HG03175 (cell line): ENCODE results near the gene ADAMTSL2.

ENCODE experiments used
- ATAC-seq: cut with Tn5 transposase; IDR thresholded peaks from one replicate; pipeline ENCODE4 v1.9.1; 2021; ENCODE audit warnings: mild to moderate bottlenecking, moderate library complexity; ENCODE audit not compliant: unreplicated experiment

ADAMTSL2 gene

DNA sequence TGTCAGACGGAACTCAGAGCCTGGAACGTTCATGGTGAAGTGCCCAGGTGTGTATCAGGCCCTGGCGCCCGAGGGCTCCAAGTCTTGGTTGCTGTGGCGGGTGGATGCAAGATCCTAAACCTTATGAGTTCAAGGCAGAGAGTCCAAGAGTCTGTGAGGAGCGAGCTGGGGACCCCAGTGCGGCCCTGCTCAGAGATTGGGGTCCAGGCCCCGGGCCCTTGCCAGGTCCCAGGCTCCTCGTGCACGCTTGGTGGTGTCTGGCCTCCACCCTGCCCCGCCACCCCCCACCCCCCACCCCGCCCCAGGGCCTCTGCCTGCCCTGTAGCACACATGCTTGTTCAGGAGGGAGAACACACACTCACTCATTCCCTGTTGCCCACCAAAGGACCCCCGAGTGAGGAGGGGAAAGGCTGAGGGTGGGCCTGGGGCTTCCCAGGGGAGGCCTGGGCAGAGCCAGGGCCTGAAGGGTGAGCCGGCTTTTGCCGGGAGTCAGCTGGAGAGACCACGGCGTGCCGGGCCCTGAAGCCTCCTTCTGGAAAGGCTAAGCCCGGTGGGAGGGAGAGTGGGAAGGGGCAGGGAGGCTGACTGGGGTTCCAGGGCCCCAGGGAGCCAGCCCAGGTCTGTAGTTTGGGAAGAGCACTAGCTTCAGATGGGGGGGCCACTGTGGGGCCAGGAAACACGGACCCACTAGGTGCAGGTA is 37.5 kb downstream of the ADAMTSL2 start:
- no peak for ATAC-seq

DNA sequence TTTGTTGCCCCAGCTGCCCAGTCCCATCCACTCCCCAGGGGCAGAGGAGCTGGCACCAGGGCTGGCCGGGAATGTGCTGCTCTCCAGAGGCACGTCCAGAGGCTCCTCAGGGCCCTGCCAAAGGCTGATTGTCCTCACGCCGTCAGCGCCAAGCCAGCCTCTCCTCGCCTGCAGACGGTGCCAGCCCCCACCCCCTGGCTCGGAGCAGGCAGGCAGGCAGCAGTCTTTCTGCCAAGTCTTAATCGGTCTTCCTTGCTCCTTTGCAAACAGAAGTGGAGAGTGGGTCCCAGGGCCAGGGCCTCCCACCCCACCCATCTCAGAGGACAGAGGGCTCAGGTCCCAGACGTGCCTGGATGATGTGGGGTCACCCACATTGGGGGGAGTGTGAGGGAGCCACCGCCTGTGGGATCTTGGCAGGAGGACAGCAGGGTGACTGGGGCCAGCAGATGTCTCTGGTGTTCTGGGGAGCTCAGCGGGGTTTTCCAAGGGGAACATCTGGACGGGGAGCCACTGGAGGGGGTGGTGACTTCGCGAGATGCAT is 38.4 kb downstream of the ADAMTSL2 start:
- no peak for ATAC-seq

DNA sequence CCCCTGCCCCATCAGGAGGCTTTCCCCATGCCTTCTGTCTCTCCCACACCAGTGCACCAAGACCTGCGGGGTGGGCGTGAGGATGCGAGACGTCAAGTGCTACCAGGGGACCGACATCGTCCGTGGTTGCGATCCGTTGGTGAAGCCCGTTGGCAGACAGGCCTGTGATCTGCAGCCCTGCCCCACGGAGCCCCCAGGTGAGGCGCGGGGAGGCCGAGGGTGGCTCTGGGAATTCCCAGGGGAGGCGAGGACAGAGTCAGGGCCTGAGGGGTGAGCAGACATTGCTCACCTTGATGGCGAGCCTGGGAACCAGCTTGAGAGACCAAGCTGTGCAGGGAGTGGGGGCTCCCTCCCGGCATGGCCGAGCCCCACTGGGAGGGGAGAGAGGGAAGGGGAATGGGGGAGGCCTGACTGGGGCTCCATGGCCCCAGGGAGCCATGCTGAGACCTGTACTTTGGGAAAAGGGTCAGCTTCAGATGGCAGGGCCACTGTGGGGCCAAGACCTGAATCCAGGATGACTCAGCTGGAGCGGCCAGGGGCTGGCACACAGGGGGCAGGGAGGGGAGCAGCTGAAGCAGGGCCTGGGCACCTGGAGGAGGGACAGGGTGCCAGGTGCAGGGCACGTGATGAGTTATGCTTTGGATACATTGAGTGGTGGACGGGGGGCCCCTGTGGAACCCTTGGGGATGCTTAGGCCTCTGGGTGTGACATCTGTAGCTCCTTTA is 39.4 kb downstream of the ADAMTSL2 start:
- no peak for ATAC-seq

DNA sequence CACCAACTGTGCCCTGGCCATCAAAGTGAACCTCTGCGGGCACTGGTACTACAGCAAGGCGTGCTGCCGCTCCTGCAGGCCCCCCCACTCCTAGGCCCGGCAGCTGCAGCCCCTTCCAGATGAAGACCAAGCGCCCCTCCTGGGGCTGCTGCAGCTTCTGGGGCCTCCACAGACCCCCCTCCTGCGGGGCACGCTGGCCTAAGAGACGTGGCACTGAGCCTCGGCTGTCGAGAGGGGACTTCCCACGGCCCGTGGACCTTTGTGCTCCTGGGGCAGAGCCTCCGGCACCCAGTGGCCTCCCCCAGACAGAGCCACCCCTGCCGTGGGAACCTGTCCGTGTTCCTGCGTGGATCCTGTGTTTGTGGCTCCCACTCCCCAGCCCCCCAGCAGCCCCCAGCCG is 40.3 kb downstream of the ADAMTSL2 start:
- ATAC-seq: no peak

DNA sequence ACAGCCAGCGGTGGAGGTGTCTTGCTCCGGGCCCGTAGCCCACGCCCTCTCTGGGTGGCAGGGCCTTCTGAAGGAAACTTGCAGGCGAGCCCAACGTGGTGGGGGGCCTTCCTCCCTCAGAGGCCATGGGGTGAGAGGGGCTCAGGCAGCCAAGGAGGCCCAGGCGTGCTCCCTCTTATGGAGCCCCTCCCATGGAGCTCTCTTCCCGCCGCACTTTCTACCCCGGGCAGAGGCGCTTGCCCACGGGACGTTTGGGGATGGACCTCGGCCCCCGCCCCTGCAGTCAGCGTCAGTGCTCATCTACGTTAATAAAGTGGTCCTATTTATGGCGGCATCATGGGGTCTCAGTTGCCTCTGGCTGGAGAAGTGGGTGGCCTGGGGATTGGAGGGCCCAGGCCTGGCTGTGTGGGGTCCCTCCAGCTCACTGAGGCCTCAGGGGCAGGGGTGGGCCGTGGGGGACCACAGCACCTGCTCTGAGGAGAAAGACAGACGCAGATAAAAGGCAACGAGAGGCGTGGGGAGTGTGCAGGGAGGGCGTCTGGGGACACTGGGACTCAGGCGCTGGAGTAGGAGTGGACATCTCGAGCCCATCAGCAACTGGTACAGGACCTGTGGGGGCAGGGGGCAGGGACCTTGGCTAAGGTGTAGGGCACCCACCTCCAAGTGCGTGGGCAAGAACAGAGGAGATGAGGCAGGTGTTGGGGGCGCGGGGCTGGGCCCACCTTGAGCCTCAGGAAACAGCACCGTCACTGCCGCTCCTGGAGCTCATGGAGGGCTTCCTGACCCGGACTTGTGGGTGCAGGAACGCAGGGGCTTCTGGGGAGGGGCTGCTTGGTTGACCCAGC is 40.9 kb downstream of the ADAMTSL2 start:
- ATAC-seq: no peak

- no peak for ATAC-seq
Measured at GRCh38 chr9:133576031-133576874, 41.7 kb downstream of the ADAMTSL2 start.

GRCh38 chr9:133576875-133577736 is 42.6 kb downstream of the ADAMTSL2 start:
- no peak for ATAC-seq

DNA sequence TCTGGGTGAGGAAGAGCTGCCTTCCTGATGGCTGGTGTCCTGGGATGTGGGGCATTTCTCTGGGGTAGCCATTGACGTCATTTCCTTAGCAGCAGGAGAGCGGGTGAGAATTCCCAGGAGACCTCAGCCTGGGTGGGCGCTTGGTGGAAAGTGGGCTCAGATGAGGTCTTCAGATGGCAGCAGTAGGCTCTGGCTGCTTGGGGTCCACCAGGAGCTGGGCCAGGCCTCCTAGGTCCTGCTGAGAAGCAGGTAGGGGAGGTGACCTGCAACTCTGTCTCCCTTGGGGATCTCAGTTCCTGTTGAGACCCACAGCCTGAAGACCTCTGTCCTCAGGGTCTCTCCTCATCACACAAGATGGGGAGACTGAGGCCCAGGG is 43.2 kb downstream of the ADAMTSL2 start:
- ATAC-seq: no peak

DNA sequence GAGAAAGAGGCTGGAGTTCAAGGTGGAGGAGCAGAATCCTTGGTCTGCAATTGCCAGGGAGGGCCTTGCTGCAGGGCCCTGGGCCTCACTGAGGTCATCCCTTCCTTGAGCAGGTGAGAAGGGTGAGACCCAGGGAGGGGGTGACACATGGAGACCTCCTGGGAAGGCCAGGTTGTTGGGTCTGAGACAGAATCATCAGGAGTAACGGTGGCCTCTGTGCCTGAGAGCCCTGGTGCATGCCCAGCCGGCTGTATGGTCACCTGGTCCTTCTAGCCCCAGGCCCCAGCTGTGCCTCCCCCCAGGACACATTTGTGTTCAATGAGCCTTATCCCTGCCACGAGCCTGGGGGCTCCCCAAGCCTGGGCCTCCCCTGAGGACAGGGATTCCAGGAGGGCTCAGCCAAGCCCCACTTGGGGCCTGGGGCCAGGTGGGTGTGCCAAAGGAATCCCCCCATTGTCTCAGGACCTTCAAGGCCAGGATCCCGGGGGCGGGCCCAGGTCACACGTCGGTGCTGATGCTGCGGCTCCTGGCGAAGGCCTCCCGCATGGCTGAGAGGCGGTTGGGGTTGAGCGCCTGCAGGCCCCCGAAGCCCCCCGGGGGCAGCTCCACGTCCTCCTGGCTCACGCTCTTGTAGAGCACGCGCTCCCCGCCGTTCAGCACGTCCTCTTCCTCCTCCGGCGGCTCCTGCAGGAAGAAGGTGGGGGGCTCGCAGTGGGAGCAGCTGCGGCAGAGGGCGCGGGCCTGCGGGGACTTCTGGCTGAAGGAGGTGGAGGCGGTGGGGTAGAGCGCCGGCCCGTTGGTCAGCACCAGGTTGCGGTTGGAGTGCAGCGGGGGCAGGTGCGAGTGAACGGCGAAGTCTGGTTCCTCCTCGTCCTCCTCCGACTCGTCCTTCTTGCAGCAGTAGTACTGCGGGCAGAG is 44.3 kb downstream of the ADAMTSL2 start:
- ATAC-seq: no peak

- ATAC-seq: no peak
Measured at GRCh38 chr9:133579601-133580418, 45.3 kb downstream of the ADAMTSL2 start.

- no peak for ATAC-seq
Measured at GRCh38 chr9:133580419-133580738, 45.9 kb downstream of the ADAMTSL2 start.

GRCh38 chr9:133581011-133581410 is 46.5 kb downstream of the ADAMTSL2 start:
- no peak for ATAC-seq

GRCh38 chr9:133581513-133582343 is 47.2 kb downstream of the ADAMTSL2 start:
- ATAC-seq: no peak

DNA sequence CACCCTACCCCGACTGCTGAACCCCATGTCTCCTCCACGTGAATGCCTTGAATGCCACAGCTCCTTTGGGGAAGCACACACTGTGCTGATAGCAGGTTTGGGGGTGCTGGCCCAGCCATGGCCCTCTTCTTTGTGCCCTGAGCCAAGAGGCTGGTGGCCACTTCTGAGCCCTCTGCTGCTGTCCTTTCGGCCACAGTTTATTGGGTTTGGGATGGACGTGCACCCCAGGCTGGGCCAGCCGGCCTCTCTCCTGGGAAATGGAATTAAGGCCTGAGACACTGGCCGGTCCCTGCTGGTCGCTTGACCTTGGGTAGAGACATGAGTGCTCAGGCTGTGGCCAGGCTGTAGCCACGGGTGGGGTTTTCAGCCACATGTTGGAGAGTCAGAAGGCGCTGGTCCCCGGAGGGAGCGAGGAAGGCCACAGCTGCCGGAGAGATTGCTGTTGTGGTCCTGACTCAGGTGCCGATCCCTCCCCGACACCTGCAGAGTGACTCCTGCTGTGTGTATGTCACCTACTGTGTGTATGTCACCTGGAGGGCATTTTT is 48.1 kb downstream of the ADAMTSL2 start:
- no peak for ATAC-seq

- no peak for ATAC-seq
Measured at GRCh38 chr9:133583111-133583510, 48.6 kb downstream of the ADAMTSL2 start.

GRCh38 chr9:133583586-133583985 is 49.1 kb downstream of the ADAMTSL2 start:
- ATAC-seq: no peak

- ATAC-seq: no peak
Measured at GRCh38 chr9:133584167-133584558, 49.7 kb downstream of the ADAMTSL2 start.
